Esophagus squamous epithelium (tissue), 4 donors: Measurements from ENCODE around the gene HIPK4.

ENCODE experiments used
- POLR2A ChIP-seq, 4 donors: fragments of 450-650 bp; IDR thresholded peaks; one replicate each; pipeline ENCODE4 v1.6.1; 2017; ENCODE audit warnings: antibody characterized with exemption in 4 of 4, mild to moderate bottlenecking in 4 of 4, moderate library complexity in 3 of 4
- TF ChIP-seq, protein P1 (sequence below), 6 experiments: fragments of 450-650 bp in 4 of 6; fragments of 200-600 bp in 2 of 6; sonication (generic) in 2 of 6; IDR thresholded peaks; one replicate each; pipeline ENCODE4 v1.5.1; 2016 to 2019; ENCODE audit warnings: antibody characterized with exemption in 6 of 6, mild to moderate bottlenecking in 4 of 6, moderate library complexity in 4 of 6

DNA sequence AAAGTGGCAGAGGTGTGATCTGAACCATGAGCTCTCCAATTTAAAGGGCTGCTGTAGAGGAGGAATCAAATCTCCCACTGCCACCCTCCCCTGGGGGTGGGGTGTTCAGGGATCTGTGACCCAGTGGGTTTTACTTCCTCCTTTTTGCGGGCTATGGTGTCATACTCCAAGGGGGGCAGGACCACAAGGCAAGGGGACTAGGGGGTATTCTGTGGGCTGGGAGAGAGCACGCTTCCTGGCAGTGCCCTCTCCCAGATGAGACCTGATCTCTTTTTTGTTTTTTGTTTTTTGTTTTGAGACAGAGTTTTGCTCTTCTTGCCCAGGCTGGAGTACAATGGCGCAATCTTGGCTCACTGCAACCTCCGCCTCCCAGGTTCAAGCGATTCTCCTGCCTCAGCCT, 31.2 kb downstream of the HIPK4 start:
- no peak for TF ChIP-seq POLR2A (IDR thresholded peaks at IDR 0.05)
- TF ChIP-seq, protein P1, sequence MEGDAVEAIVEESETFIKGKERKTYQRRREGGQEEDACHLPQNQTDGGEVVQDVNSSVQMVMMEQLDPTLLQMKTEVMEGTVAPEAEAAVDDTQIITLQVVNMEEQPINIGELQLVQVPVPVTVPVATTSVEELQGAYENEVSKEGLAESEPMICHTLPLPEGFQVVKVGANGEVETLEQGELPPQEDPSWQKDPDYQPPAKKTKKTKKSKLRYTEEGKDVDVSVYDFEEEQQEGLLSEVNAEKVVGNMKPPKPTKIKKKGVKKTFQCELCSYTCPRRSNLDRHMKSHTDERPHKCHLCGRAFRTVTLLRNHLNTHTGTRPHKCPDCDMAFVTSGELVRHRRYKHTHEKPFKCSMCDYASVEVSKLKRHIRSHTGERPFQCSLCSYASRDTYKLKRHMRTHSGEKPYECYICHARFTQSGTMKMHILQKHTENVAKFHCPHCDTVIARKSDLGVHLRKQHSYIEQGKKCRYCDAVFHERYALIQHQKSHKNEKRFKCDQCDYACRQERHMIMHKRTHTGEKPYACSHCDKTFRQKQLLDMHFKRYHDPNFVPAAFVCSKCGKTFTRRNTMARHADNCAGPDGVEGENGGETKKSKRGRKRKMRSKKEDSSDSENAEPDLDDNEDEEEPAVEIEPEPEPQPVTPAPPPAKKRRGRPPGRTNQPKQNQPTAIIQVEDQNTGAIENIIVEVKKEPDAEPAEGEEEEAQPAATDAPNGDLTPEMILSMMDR (IDR thresholded peaks at IDR 0.05), result no peak
